Right atrium auricular region (tissue), 2 donors: Measurements from ENCODE around the gene MAGEA12. TPM values are rescaled to one million over a fixed set of nuclear protein-coding genes. Genes with fewer than 3 reads are reported as not detected.
"Not testable (repeated sequence)": the region's sequence is repeated elsewhere in the genome, so short reads cannot be mapped to it uniquely, and the experiment has no call there.

Experiments
- DNase-seq: peaks from one replicate; pipeline ENCODE4 v3.0.0-alpha.2; 2019; ENCODE audit warnings: low spot score
- H3K27ac ChIP-seq, 2 donors: fragments of 200-600 bp; sonication (generic); 1 replicate in 1 of 2; 2 replicates in 1 of 2; pipeline ENCODE4 v1.5.1; 2016 to 2019
- H3K27me3 ChIP-seq, 2 donors: fragments of 200-600 bp; sonication (generic); one replicate each; pipeline versions ENCODE4 v1.5.1 to v1.6.0; 2017 to 2019
- H3K36me3 ChIP-seq: fragments of 200-600 bp; sonication (generic); one replicate; pipeline ENCODE4 v1.5.1; 2016
- H3K4me1 ChIP-seq, 2 donors: fragments of 200-600 bp; sonication (generic); one replicate each; pipeline versions ENCODE4 v1.5.1 to v1.6.0; 2017 to 2019
- H3K4me3 ChIP-seq, 2 donors: fragments of 200-600 bp; sonication (generic); 1 replicate in 1 of 2; 2 replicates in 1 of 2; pipeline ENCODE4 v1.5.1; 2017 to 2019; ENCODE audit warnings: mild to moderate bottlenecking in 1 of 2, moderate library complexity in 1 of 2
- H3K9me3 ChIP-seq, 2 donors: fragments of 200-600 bp; sonication (generic); one replicate each; pipeline ENCODE4 v1.5.1; 2019
- total RNA-seq, 2 donors: library from RNA; depleted of rRNA; stranded (reverse); fragments of >200 nt; gene quantifications; one replicate each; pipeline ENCODE4 v1.1.0, GENCODE V29; 2016

Gene MAGEA12
- total RNA-seq, 2 donors from 2014 or later: not detected

DNA sequence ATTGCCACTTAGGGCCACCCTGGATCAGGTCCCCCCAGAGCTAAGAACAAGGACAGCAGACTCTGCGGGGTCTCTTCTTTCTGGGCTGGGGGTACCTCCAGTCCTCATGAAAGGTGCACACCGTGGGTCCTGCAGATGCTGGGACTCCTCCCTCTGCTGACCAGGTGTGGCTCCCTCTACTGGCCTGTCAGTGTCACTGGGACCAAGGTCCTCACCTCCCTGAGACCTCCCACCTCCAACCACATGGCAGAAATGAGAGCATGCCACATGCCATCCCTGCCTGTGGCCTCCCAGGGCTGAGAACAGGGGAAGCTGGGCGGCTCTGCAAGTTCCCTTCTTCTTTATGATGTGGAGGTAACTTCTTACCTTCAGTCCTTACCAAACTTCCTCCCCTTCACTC, 53.5 kb downstream of the MAGEA12 start:
- DNase-seq, H3K27me3 ChIP-seq, H3K36me3 ChIP-seq, H3K4me3 ChIP-seq, H3K9me3 ChIP-seq, H3K4me1 ChIP-seq, H3K27ac ChIP-seq: not testable (repeated sequence)

Other genes starting within 250 kb of the MAGEA12 start
- under 1 TPM in 1 of 2 donors, not detected in 1; 0.04 TPM for gene GABRQ, start 95.9 kb upstream of the MAGEA12 start, total RNA-seq
- gene MAGEA3, start 35.0 kb upstream of the MAGEA12 start, total RNA-seq: not detected
- not detected for gene CSAG2, start 24.5 kb upstream of the MAGEA12 start, total RNA-seq
- gene MAGEA2B, start 19.1 kb upstream of the MAGEA12 start, total RNA-seq: not detected
- gene CSAG1, start within 50 bp of the MAGEA12 start, total RNA-seq: not detected
- gene MAGEA2, start 20.1 kb downstream of the MAGEA12 start, total RNA-seq: not detected
- not detected for gene CSAG3, start 25.5 kb downstream of the MAGEA12 start, total RNA-seq
- gene MAGEA6, start 35.9 kb downstream of the MAGEA12 start, total RNA-seq: not detected
- 10 to 100 TPM; 23.3 to 23.5 TPM for gene CETN2, start 97.0 kb downstream of the MAGEA12 start, total RNA-seq
- 10 to 100 TPM; 14.1 to 28.1 TPM for gene NSDHL, start 97.3 kb downstream of the MAGEA12 start, total RNA-seq
- gene ZNF185, start 164.3 kb downstream of the MAGEA12 start, total RNA-seq: 1 to 10 TPM; 1.3 to 2.0 TPM